Cerebellar nuclear complex (tissue), 1 donor: ENCODE measurements around the gene USPL1.

Source experiments
- DNase-seq, 2 experiments: peaks; one replicate each; lab custom pipeline; 2025; lab: John Stamatoyannopoulos, UW

Gene USPL1

DNA sequence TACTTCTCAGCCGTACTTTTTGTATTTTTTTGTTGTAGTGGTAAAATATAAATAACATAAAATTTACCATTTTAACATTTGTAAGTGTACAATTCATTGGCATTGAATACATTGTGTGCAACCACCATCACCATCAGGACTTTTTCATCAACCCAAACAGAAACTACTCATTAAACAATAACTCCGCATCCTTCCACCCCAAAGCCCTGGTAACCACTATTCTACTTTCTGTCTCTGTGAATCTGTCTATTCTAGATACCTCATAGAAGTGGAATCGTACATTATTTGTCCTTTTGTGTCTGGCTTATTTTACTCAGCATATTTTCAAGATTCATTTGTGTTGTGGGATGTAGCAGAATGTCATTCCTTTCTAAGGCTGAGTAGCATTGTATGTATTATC is 38.5 kb downstream of the USPL1 start:
- DNase-seq = no peak

DNA sequence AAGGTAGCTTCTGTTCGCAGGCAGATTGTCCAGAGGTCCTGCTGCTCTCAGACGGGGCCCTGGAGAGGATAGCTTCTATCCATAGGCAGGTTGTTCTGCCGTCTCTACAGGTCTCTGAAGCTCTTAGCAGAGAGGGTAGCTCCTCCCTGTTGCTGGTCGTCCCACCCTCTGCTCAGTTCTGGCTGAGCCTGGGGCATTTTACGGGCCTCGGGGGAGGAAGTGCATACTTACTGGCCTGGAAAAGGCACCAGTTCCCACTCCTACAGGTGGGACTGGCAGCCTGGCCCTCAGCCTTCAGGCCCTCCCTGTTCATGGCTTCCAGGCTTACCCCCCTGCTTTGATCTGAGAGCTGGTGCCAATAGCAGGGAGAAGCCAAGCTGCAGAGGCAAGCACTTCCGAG is 42.3 kb downstream of the USPL1 start:
- no peak for DNase-seq

DNA sequence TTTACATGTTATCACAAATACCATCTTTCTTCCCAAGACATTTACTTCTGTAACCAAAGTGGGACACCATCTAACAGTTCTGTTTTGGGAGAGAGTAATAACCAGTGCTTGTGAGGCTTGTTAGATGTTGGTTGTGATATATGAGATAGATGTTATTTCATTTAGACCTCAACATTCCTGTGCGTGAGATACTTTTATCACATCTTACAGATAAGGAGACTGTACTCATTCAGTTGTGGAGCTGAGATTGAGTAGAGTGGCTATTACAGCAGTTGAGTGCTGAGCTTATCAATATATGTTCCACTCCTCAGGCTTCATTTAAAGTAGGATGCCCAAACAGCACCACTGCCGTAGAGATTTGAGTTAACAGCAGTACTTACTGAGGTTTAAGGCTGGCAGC is 43.1 kb downstream of the USPL1 start:
- DNase-seq = no peak

DNA sequence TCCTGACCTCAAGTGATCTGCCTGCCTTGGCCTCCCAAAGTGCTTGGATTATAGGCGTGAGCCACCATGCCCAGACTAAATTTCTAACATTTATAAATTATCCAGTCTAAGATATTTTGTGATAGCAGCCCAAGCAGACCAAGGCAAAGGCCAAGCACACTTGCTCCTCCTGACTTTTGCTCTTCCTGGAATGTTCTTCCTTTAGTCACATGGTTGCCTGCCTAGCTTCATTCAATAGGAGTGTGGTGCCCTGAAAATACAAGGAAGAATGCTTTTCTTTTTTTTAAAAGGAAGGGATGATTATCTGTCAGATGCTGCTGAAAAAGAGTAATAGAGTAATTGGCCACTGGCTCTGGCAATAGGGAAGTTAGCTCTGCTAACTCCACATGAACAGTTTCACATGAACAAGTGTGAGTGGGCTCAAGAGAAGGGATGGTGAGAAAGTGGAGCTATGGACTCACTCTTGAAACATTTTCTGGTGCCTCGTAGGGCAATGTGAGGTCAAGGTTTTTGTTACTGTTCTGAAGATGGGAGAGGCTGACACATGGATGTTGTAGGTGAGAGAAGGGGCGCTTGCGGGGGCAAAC is 47.1 kb downstream of the USPL1 start:
- no peak for DNase-seq

DNA sequence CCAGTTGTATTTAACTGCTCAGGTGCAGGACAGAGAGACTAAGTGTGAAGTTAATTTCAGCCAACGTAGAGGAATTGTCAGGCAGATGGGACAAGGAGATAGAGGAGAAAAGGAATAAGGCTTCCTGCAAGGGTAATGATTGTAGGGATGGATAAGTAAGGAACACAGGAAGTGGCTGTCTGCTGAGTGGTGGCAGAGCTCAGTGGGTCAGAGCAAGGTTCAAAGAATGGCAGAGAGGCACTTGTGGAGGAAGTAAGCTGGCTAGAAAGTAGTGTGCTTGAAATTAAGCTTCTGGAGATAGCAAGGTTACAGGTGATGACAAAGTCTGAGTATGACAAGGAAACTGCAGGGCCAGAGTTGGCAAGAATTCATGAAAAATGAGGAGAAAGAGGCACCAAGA is 47.9 kb downstream of the USPL1 start:
- no peak for DNase-seq

DNA sequence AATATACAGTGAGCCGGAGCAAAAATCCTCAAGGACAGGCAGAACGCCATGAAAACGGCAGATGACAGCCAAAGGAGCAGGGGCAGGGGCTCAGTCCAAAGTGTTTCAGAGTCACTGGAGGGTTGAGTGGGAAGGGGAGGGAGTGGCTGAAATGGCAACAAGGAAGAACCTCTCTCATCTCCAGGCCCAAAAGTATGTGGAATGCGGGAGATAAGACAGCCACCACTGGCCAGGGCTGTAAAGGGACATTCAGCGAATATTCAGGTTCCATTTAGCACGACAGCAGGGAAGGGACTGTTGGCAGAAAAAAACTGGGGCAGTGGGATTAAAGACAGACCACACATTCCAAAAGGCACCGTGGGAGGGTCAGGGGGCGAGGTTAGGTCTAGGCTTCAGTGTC is 48.4 kb downstream of the USPL1 start:
- DNase-seq = no peak

DNA sequence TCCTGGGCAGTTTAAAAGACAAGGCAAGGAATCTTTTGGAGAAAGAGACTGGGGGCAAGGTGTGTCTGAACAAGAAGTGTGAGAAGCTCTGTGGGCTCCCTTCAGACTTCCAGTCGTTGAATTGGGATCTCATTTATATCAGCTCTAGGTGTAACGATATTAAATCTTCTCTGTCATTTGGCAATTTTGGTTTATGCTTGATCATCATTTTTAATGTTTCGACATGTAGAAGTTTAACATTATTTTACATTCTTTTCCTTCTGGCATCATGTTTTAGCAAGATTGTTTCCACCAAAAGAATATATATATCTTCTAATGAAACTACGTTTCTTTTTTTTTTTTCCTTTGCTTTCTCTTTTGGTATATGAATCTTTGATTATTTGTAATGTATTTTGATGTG is 49.3 kb downstream of the USPL1 start:
- DNase-seq = no peak

DNA sequence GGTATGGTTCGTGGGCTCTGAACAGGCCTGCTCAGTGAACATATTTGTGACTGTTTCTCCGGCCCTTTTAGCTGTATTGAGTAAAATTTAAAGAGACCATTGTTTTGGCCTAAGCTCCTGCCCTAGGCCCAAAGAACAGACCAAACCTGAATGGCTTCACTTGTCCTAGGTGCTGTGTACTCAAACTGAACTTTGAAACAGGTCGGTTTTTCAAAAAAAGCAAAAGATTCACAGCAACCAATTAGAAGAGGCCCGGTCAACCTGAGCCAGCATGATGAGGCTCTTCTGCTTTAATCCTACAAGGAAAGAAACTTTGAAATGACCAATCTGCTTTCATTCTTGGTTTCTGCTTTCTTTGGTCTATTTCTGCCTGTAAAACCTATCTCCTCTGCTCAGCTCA is 50.6 kb downstream of the USPL1 start:
- no peak for DNase-seq

DNA sequence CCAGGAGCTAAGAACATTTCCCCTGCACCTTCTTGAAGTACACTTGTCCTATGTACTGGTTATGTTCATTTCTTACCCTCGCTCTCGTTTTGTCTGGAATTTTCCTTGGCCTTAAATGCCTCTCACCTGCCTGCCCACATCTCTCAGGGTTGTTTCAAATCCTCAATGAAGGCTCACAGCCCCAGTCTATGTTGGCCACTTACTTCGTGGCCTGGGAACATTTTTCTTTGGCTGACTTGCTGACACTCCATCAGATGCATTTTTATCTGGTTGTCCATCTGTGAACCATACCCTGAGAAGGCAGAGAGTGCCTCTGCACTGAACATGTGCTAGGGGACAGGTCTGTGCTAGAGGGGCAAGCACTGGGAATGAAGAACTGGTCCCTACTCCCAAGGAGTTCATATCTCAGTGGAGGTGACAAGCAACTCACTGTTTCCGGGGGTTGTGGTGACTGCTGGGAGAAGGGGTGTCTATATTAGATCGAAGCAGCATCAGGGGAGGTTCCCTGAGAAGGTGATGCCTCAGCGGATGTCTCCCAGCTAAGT is 53.6 kb downstream of the USPL1 start:
- DNase-seq = no peak

DNA sequence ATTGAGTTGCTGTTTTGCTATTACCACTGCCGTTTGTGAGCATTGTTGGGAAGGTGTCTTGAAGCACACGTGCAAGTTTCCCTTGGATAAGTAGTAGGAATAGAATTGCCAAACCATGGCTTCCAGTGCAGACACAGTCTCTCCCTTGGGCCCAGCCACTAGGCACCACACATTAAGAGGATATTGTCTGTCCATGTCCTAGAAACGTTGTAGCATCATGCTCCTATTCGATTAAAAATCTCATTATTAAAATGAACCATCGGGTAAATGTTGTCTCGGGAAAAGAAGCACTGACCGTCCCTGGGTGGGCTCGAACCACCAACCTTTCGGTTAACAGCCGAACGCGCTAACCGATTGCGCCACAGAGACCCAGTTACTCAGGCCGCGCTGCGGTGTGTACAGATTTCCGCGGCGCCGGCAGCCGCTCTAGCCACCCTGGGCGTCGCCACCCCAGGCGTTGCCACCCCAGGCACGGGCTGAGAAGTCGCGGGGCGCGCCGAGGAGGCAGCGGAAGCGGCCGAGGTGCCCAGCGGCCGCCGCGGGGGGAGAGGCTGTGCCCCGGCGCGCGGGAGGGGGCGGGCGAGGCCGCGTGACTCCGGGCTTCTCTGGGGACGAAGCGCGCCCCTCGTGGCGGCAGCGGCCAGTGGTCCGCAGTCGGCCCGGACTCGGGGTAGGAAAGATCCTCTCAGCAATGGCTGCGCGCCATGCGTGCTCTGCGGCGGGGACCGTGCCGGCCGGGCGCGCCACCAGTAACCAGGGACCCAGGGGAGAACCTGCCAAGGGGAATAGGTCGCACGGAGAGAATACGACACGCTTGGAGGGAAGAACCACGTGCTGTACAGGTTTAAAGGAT is 56.2 kb downstream of the USPL1 start:
- peak in 1 of 2 experiments; percentile 23 for DNase-seq

DNA sequence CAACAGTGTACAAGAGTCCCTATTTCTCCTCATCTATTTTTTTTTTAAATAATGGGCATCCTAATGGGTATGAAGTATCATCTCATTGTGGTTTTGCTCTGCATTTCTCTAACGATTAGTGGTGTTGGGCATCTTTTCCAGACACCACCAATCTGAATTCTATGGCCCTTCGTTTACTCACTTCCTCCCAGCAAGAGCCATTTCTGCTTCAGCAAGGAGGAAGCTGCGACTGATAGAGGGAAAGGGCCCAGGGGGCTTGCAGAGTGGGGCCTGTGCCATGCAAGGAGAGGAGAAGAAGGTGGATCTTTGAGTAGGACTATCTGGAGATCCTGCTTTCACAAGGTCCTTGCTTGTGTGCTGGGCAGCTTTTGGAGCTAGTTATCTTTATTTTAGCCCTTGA is 58.0 kb downstream of the USPL1 start:
- no peak for DNase-seq

DNA sequence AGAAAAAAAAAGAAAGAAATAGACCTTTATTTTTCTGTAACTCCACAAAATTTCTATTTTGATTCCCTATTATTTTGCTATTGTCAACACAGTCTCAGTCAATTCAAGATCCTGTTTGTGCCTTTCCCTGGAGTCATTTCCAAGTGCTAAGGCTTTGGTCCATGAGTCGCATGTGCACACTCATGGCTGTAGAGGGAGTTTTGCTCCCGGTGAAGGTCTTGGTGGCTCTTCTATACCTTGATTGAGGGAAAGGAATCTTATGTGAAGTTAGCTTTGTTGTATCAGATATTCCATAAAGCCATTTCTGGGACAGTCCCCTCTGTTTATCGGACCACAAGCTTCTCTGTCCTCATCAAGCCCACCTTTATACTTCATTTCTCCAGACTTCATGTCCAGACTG is 59.0 kb downstream of the USPL1 start:
- no peak for DNase-seq

DNA sequence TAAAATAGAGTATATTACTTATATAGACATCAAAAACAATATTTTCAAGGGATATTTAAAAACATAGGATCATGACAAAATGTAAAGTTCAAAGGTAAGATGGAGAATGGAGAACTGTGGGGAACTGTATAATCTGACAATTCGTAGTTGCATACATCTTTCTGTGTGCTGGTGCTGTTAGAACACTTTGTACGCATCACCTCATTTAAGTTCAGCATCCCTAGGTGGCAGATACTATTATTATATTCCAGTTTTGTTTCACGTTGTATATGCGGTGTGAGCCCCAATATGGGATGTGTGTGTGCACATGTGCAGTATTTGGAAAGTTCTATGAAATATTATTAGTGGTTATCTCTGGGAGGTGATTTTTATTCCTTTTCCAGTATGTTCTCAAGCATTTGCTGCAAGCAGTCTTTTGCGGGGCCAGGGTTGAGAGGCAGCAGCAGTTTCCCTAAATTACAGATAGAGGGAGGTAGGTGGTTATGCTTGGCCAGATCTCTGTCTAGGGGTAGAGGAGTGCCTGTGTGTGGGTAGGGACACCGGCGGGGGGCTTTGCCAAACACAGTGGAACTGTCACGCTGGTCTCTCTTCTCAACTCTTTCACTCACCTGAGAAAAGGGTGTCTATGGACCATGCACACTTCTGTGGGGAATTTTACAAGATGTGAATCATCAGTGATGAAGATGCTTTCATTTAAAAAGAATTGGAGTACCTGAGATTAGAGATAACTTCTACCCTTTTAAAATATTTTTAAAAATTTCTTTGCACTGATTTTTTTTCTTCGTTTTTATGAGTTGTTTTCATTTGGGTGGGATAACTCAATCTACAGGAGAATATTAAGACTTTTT is 62.0 kb downstream of the USPL1 start:
- peak in 1 of 2 experiments; percentile 2 for DNase-seq

DNA sequence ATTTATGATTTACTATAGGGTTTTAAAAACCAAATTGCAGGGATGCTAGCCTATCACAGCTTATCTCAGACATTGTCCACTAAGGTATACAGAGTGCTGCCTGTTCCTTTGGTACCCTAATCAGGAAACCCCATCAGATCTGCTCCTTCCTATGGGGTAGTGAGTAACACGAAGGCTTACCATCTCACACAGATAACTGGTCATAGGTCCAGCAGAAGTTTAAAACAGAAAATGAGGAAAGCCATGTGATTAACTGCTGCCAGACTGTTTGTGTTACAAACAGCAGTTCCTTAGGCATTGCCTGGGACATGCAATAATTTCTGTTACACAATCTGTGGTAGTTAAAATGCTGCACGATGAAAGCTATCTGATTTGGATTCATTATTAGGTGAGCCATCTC is 64.1 kb downstream of the USPL1 start:
- no peak for DNase-seq

DNA sequence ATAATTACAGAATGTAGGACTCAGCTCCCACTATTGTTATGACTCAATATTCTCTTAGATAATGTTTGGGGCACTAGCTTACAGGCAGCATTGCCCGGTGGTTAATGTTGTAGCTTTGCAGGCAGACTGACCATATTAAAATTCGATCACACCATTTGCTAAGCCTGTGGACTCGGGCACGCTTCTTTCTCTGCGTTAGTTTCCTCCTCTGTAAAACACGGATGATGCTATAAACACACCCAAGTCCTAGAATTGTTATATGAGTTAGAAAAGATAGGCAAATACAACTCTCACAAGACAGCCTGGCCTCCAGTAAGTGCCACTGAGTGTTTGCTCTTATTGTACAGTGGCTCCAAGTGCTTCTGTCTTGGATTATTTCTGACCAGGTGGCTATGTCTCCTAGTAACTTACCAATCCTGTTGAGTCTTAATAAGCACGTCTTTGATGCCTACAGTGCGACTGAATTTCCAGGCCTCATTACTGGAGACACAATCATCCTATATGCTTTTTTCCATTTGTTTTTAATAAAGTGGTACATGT is 67.7 kb downstream of the USPL1 start:
- DNase-seq = no peak

DNA sequence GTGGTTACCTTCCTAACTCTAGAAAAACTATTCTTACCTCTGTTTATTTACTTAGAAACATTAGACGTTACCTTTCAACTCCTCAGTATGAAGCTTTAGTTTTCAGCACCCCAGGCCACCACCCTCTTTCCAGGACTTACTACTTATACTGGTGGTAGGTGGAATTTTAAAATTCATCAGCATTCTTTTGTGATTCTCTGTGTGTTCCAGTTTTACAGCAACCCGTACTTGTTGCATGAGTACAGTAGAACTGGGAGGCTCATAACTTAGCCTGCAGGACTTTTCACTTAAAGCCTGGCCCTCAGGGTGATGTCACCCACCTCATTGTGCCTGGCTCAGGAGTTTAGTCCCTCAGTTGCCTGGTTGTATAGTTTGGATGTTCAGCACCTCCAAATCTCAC is 68.3 kb downstream of the USPL1 start:
- DNase-seq = no peak

DNA sequence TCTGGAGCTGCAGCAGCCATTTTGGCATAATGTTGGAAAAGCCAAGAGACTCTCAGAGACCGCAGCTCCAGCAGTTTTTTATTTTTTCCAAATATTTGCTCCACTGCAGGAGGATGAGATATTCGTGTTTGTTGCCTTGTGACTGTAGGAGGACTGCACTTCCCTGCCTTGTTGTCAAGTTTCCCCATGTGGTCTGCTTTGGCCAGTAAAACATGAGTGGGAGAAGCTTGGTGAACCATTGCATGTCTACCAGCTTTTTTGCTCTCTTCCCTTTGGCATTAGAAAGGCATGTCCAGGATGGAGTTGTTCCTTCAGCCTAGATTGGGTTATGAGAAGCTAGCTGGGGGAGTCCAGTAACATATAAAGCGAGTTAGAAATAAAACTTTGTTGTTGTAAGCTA is 69.9 kb downstream of the USPL1 start:
- DNase-seq = no peak

DNA sequence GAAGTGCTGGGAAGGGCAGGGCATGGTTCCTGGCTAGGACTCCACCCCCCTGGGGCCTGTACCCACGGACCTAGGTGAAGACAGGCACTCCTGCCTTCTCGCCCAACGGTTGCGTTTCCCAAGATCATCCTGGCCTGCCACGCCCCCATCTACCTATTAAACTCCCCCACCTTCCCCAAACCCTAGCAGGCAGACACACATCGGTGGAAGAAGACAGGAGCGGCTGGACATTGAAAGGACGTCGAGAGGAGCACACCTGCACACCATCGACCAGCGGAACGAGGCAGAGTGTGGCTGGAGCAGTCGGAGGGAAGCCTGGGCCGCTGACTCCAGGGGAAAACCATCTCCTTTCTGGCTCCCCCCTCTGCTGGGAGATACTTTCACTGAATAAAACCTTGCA is 72.0 kb downstream of the USPL1 start:
- DNase-seq = no peak

DNA sequence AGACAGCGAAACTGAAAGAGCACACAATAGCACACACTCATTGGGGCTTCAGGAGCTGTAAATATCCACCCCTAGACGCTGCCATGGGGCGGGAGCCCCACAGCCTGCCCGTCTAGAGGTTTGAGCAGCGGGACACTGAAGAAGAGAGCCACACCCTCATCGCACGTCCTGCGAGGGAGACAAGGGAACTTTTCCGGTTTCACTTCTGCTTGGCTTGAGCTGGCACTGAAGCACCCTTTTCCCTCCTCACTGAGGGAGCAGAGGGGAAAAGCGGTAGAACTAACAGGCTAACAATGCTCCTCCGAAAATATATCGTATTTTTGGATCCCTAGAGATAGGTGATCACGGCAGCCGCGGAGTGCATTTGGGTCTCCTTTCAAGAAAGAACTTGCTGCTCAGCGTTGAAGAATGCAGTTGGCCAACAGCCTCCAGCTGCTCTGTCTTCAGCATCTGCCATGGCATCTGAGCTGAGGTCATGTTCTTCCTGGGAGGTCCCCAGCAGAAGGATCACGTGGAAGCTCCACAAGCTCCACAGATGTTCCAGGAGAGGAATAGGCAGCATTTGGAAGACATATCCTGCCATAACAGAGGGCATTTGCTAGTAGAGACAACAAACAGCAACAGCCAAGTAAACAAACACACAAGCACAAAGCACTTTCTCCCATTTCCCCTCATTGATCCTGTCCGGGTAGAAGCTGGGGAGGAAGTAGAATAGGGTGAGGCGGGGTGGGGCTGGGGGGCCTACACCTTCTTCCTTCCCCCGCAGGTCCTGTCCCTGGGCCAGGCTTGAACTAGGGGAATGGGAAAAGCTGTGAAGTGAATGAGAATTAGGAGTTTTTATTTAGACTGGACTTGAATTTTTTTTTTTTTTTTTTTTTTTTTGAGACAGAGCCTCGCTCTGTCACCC is 72.8 kb downstream of the USPL1 start:
- no peak for DNase-seq

DNA sequence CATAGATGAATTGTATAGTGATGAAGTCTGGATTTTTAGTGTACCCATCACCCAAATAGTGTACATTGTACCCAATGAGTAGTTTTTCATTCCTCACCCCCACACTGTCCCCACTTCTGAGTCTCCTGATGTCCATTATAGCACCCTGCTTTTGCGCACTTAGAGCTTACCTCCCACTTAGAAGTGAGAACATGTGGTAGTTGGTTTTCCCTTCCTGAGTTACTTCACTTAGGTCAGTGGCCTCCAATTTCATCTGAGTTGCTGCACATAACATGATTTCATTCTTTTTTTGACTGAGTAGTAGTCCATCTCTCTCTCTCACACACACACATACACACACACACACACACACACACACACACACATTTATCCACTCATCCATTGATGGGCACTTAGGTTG is 74.4 kb downstream of the USPL1 start:
- no peak for DNase-seq
